ENCODE measurements around the gene ITSN1. TPM values are rescaled to one million over a fixed set of nuclear protein-coding genes. Genes with fewer than 3 reads are reported as not detected.

The ITSN1 gene
- total and polyA plus RNA-seq, 2 donors from 2014 or later = 8.1 to 42.5 TPM

DNA sequence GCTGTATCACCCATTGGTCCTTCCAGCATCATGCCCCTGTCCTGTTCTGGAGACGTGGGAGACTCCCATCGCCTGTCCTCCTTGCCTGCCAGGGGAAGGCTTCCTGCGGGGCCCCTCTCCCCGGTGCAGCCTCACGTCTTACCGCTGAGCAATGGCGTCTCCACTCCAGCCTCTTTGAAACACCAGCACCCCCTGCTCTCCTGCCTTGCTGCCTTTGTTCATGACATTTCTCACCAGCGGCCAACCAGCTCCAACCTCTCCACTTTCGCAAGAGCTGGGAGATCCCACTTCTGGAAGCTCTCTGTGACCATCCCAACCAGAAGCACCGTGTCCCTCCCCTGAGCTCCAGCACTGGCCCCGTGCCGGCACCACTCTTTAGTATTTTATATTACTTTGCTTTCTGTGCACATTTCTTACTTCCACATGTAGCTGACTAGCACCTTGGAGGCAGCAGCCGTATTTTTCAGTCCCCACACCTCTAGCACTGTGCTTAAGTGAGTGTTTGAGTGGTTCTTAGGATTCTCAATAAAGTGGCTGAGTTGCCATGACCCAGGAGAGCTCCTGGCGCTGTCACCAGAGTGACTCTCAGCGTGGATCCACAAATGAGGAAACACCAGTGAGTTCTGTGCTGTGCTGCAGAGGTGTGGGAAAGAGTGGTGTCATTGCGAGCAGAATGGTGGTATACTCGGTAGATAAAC lies 189.8 kb downstream of the ITSN1 start:
- TF ChIP-seq CTCF (IDR thresholded peaks at IDR 0.05; ENCODE audit: borderline replicate concordance, extremely low read depth, insufficient read depth) = no peak
- no peak overlapping the region for H3K4me3 ChIP-seq (ENCODE audit: low read length in 3 of 3)
- FAIRE-seq = no peak
- no peaks in the 10 kb centered on the region for H3K4me1 ChIP-seq (ENCODE audit: control insufficient read depth in 2 of 3, insufficient read depth in 2 of 3, low read depth in 1 of 3, low read length in 3 of 3)
- no peak for DNase-seq
- H3K9ac ChIP-seq (ENCODE audit: low read length in 3 of 3) = no peak overlapping the region
- no peaks in the 10 kb centered on the region for H3K9me3 ChIP-seq (ENCODE audit: control insufficient read depth in 2 of 3, insufficient read depth in 1 of 3, low read length in 3 of 3)
- no peak overlapping the region for H3K27ac ChIP-seq (ENCODE audit: low read depth in 2 of 2, low read length in 2 of 2)
- H3K36me3 ChIP-seq (ENCODE audit: control insufficient read depth in 2 of 3, insufficient read depth in 3 of 3, low read length in 3 of 3) = peaks cover 2 to 14% (median 4%) of the 10 kb centered on the region in 3 donors
- intact Hi-C loops (cut with DNase I) = no loop called here
- no peaks in the 10 kb centered on the region for H3K27me3 ChIP-seq (ENCODE audit: control insufficient read depth, insufficient read depth, low read length)

DNA sequence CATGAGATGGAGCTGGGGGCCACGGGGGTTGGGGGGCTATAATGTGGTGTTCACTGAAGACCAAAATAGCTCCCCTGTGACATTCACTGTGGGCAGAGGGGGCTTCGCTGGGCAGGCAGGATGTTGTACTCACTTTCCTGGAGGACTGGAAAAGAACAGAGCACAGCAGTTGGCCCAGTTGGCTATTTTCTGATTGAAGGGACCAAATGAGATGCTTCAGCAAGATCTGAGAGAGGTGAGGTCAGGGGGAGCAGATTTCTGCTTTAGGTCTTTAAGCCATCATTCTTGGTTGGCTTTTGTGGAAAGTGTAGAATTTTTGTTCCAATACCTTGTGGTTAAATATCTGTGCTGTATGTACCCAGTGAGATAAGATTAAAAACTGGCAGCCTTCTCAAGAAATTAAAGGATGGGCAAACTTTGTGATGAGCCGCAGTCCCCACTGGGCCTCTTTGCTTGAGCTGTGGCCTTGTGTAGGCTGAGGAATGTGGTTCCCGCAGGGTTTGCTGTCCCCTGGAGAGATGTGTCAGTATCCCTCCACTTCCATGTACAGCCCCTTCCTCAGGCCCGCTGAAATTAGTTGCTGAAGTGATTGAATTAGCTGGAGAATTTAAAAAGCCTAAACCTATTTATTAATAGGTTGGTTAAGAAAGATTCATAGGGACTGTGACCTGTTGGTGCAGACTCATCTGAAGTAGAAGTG lies 192.7 kb downstream of the ITSN1 start:
- no peaks in the 10 kb centered on the region for H3K9me3 ChIP-seq (ENCODE audit: control insufficient read depth in 2 of 3, insufficient read depth in 1 of 3, low read length in 3 of 3)
- no peak overlapping the region for H3K4me3 ChIP-seq (ENCODE audit: low read length in 3 of 3)
- no peak for FAIRE-seq
- no peak for TF ChIP-seq CTCF (IDR thresholded peaks at IDR 0.05; ENCODE audit: borderline replicate concordance, extremely low read depth, insufficient read depth)
- H3K27me3 ChIP-seq (ENCODE audit: control insufficient read depth, insufficient read depth, low read length) = no peaks in the 10 kb centered on the region
- no peak overlapping the region for H3K27ac ChIP-seq (ENCODE audit: low read depth in 2 of 2, low read length in 2 of 2)
- no peak overlapping the region for H3K9ac ChIP-seq (ENCODE audit: low read length in 3 of 3)
- no peak for DNase-seq
- intact Hi-C loops (cut with DNase I) = no loop called here
- peaks cover 0 to 5% (median 4%) of the 10 kb centered on the region in 3 donors for H3K4me1 ChIP-seq (ENCODE audit: control insufficient read depth in 2 of 3, insufficient read depth in 2 of 3, low read depth in 1 of 3, low read length in 3 of 3)
- H3K36me3 ChIP-seq (ENCODE audit: control insufficient read depth in 2 of 3, insufficient read depth in 3 of 3, low read length in 3 of 3) = peaks cover 2 to 8% (median 4%) of the 10 kb centered on the region in 3 donors

- no peaks in the 10 kb centered on the region for H3K27me3 ChIP-seq (ENCODE audit: control insufficient read depth, insufficient read depth, low read length)
- peaks cover 2 to 8% (median 2%) of the 10 kb centered on the region in 3 donors for H3K36me3 ChIP-seq (ENCODE audit: control insufficient read depth in 2 of 3, insufficient read depth in 3 of 3, low read length in 3 of 3)
- peaks cover 0 to 5% (median 4%) of the 10 kb centered on the region in 3 donors for H3K4me1 ChIP-seq (ENCODE audit: control insufficient read depth in 2 of 3, insufficient read depth in 2 of 3, low read depth in 1 of 3, low read length in 3 of 3)
- no peak overlapping the region for H3K4me3 ChIP-seq (ENCODE audit: low read length in 3 of 3)
- no peak for DNase-seq
- H3K9ac ChIP-seq (ENCODE audit: low read length in 3 of 3) = no peak overlapping the region
- no peak overlapping the region for H3K27ac ChIP-seq (ENCODE audit: low read depth in 2 of 2, low read length in 2 of 2)
- no peaks in the 10 kb centered on the region for H3K9me3 ChIP-seq (ENCODE audit: control insufficient read depth in 2 of 3, insufficient read depth in 1 of 3, low read length in 3 of 3)
- no peak for TF ChIP-seq CTCF (IDR thresholded peaks at IDR 0.05; ENCODE audit: borderline replicate concordance, extremely low read depth, insufficient read depth)
- FAIRE-seq = no peak
- intact Hi-C loops (cut with DNase I) = no loop called here
Observed at GRCh38 chr21:33835920-33836319, 193.6 kb downstream of the ITSN1 start.
